ENCODE data around the gene ABLIM1. TPM values are rescaled to one million over a fixed set of nuclear protein-coding genes. Genes with fewer than 3 reads are reported as not detected.

Gene ABLIM1
- total RNA-seq, 1 donor from 2014 or later = 144 TPM

- Histone ChIP-seq H3K9me3 (no peaks in the 10 kb centered on the region), H3K4me3 (no peak overlapping the region), H3K4me1 (no peaks in the 10 kb centered on the region), H3K27ac (no peak overlapping the region), H3K36me3 (peaks cover 10% of the 10 kb centered on the region), H3K27me3 (no peaks in the 10 kb centered on the region)
- DNase-seq (peak; percentile 78), ATAC-seq (peak; percentile 97)
- intact Hi-C loops (cut with DNase I) = no loop called here
- TF ChIP-seq CTCF (IDR thresholded peaks at IDR 0.05) = peak; percentile 94
These were observed 186.8 kb downstream of the ABLIM1 start for GRCh38 chr10:114470956-114471905.

- intact Hi-C loops (cut with DNase I) = no loop called here
- Histone ChIP-seq H3K4me3 (no peak overlapping the region), H3K36me3 (peaks cover 16% of the 10 kb centered on the region), H3K27ac (no peak overlapping the region), H3K9me3 (no peaks in the 10 kb centered on the region), H3K4me1 (no peaks in the 10 kb centered on the region), H3K27me3 (no peaks in the 10 kb centered on the region)
- DNase-seq (no peak), ATAC-seq (no peak)
- TF ChIP-seq CTCF (IDR thresholded peaks at IDR 0.05) = no peak
These were observed 187.7 kb downstream of the ABLIM1 start for GRCh38 chr10:114470361-114470760.

- peak; percentile 43 for TF ChIP-seq CTCF (IDR thresholded peaks at IDR 0.05)
- Histone ChIP-seq H3K27me3 (no peaks in the 10 kb centered on the region), H3K4me1 (no peaks in the 10 kb centered on the region), H3K4me3 (no peak overlapping the region), H3K9me3 (no peaks in the 10 kb centered on the region), H3K36me3 (peaks cover 6% of the 10 kb centered on the region), H3K27ac (no peak overlapping the region)
- ATAC-seq = peak; percentile 92
- DNase-seq = peak; percentile 73
- intact Hi-C loops (cut with DNase I) = no loop called here
These were observed 199.1 kb downstream of the ABLIM1 start for GRCh38 chr10:114458955-114459354.

- intact Hi-C loops (cut with DNase I) = no loop called here
- H3K27me3 ChIP-seq = no peaks in the 10 kb centered on the region
- H3K4me3 ChIP-seq = no peak overlapping the region
- H3K9me3 ChIP-seq = no peaks in the 10 kb centered on the region
- TF ChIP-seq CTCF (IDR thresholded peaks at IDR 0.05) = no peak
- no peak overlapping the region for H3K27ac ChIP-seq
- DNase-seq = no peak
- H3K36me3 ChIP-seq = peaks cover 6% of the 10 kb centered on the region
- ATAC-seq = no peak
- H3K4me1 ChIP-seq = no peaks in the 10 kb centered on the region
These were observed 199.7 kb downstream of the ABLIM1 start for GRCh38 chr10:114458216-114458920.

- no peaks in the 10 kb centered on the region for H3K4me1 ChIP-seq
- no peak overlapping the region for H3K27ac ChIP-seq
- intact Hi-C loops (cut with DNase I) = no loop called here
- H3K4me3 ChIP-seq = no peak overlapping the region
- no peak for TF ChIP-seq CTCF (IDR thresholded peaks at IDR 0.05)
- no peaks in the 10 kb centered on the region for H3K27me3 ChIP-seq
- DNase-seq (no peak), ATAC-seq (no peak)
- no peaks in the 10 kb centered on the region for H3K9me3 ChIP-seq
- no peaks in the 10 kb centered on the region for H3K36me3 ChIP-seq
These were observed 204.5 kb downstream of the ABLIM1 start for GRCh38 chr10:114453576-114453975.
